HG03060 (cell line): ENCODE data around the gene SNX6.
"Not testable (repeated sequence)": the region's sequence is repeated elsewhere in the genome, so short reads cannot be mapped to it uniquely, and the experiment has no call there.

ENCODE experiments used
- ATAC-seq: cut with Tn5 transposase; IDR thresholded peaks from one replicate; pipeline ENCODE4 v1.9.1; 2021; ENCODE audit warnings: low read depth, moderate number of reproducible peaks; ENCODE audit not compliant: unreplicated experiment

The SNX6 gene

GRCh38 chr14:34629657-34630529 is at the start of gene SNX6:
Gene SNX6 (minus strand): TSS chr14:34630148. CDS start chr14:34630116, 32 bp downstream.
- ATAC-seq, result no peak

GRCh38 chr14:34678735-34679134 is 48.8 kb upstream of the SNX6 start:
- ATAC-seq, result no peak

GRCh38 chr14:34678306-34678705 is 48.4 kb upstream of the SNX6 start:
- no peak for ATAC-seq

- no peak for ATAC-seq
Measured at GRCh38 chr14:34676516-34677211, 46.7 kb upstream of the SNX6 start.

GRCh38 chr14:34673702-34674101 is 43.8 kb upstream of the SNX6 start:
- no peak for ATAC-seq

- no peak for ATAC-seq
Measured at GRCh38 chr14:34671716-34672115, 41.8 kb upstream of the SNX6 start.

GRCh38 chr14:34668111-34668510 is 38.2 kb upstream of the SNX6 start:
- no peak for ATAC-seq

GRCh38 chr14:34667007-34667406 is 37.1 kb upstream of the SNX6 start:
- no peak for ATAC-seq

- no peak for ATAC-seq
Measured at GRCh38 chr14:34665785-34666435, 36.0 kb upstream of the SNX6 start.

GRCh38 chr14:34662561-34663088 is 32.7 kb upstream of the SNX6 start:
- ATAC-seq, result no peak

- no peak for ATAC-seq
Measured at GRCh38 chr14:34660796-34661195, 30.8 kb upstream of the SNX6 start.

- no peak for ATAC-seq
Measured at GRCh38 chr14:34655959-34656358, 26.0 kb upstream of the SNX6 start.

- not testable (repeated sequence) for ATAC-seq
Measured at GRCh38 chr14:34653073-34653472, 23.1 kb upstream of the SNX6 start.

GRCh38 chr14:34652348-34652747 is 22.4 kb upstream of the SNX6 start:
- ATAC-seq, result not testable (repeated sequence)

- ATAC-seq, result no peak
Measured at GRCh38 chr14:34650786-34651584, 21.0 kb upstream of the SNX6 start.

- ATAC-seq, result not testable (repeated sequence)
Measured at GRCh38 chr14:34650006-34650405, 20.1 kb upstream of the SNX6 start.

GRCh38 chr14:34649344-34649743 is 19.4 kb upstream of the SNX6 start:
- no peak for ATAC-seq

GRCh38 chr14:34646570-34647255 is 16.8 kb upstream of the SNX6 start:
- no peak for ATAC-seq

- ATAC-seq, result no peak
Measured at GRCh38 chr14:34643361-34643760, 13.4 kb upstream of the SNX6 start.

GRCh38 chr14:34642595-34642994 is 12.6 kb upstream of the SNX6 start:
- ATAC-seq, result no peak
